BLaER1 (cell line): ENCODE results near the gene PABPN1.
"Not testable (repeated sequence)": the region's sequence is repeated elsewhere in the genome, so short reads cannot be mapped to it uniquely, and the experiment has no call there.

Experiments used
- H3K27ac ChIP-seq: shearing (Covaris generic); formaldehyde crosslinking; 2 replicates; pipeline ENCODE4 v1.8.1; 2022
- H3K27me3 ChIP-seq: shearing (Covaris generic); formaldehyde crosslinking; 2 replicates; pipeline ENCODE4 v1.8.1; 2022
- H3K36me3 ChIP-seq: shearing (Covaris generic); formaldehyde crosslinking; 2 replicates; pipeline ENCODE4 v1.8.1; 2022
- H3K4me1 ChIP-seq: shearing (Covaris generic); formaldehyde crosslinking; 2 replicates; pipeline ENCODE4 v1.8.1; 2022
- H3K4me2 ChIP-seq: shearing (Covaris generic); formaldehyde crosslinking; 2 replicates; pipeline ENCODE4 v1.8.1; 2022
- H3K4me3 ChIP-seq: shearing (Covaris generic); formaldehyde crosslinking; 2 replicates; pipeline ENCODE4 v1.8.1; 2022
- H3K9ac ChIP-seq: shearing (Covaris generic); formaldehyde crosslinking; 2 replicates; pipeline ENCODE4 v1.8.1; 2022
- H3K9me3 ChIP-seq: shearing (Covaris generic); formaldehyde crosslinking; 2 replicates; pipeline ENCODE4 v1.8.1; 2022
- H4K20me1 ChIP-seq: shearing (Covaris generic); formaldehyde crosslinking; 2 replicates; pipeline ENCODE4 v1.8.1; 2022
- Cebpa-rat ChIP-seq: shearing (Covaris generic); IDR thresholded peaks from 2 replicates; pipeline ENCODE4 v1.8.1; 2022

The PABPN1 gene

GRCh38 chr14:23316300-23316699, 5.0 kb upstream of the PABPN1 start:
- Histone ChIP-seq H3K4me2 (no peak overlapping the region), H3K27ac (no peak overlapping the region), H4K20me1 (no peaks in the 10 kb centered on the region), H3K9me3 (no peaks in the 10 kb centered on the region), H3K27me3 (no peaks in the 10 kb centered on the region), H3K36me3 (peaks cover 11% of the 10 kb centered on the region), H3K9ac (no peak overlapping the region), H3K4me3 (no peak overlapping the region), H3K4me1 (peaks cover 10% of the 10 kb centered on the region)
- TF ChIP-seq Cebpa-rat, result no peak

DNA sequence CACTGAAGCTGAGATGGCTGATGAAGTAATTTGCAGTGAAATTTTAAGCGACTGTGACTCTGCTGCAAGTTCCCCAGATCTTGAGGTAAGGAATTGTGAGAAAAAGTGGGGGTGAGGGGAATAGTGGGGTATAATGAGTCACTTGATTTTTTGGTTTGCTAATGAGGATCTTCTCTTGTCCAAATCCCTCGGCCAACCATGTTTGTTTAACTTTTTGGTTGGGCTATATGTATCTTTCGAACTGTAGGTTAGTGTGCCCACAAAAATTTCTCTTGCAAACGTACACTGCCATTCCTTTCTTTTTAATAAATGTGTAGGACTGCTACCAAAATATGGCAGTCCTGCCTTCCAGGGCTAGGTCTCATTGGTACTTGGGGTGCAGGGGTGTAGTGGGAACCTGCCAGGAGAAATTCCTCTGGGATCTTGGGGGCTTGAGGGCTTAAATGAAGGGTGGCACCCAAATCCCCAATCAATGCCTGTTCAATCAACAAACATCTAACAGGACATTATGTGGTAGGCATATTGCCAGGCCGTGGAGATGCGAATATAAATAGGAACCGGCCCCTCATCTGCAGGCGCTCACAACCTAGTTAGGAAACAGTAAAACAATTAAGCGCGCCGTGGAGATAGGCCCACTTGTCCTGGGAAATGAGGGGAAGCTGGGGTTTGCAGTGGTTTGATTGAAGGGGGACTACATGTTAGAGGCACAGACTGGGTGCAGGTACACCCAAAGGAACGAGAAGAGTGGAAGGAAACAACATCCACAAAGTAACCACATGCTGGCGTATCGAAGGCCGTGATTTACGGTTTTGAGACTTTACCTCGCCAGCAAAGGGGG, 1.3 kb upstream of the PABPN1 start:
- H3K4me3 ChIP-seq, result peak overlapping the region; percentile 62
- peaks cover 30% of the 10 kb centered on the region for H4K20me1 ChIP-seq
- no peaks in the 10 kb centered on the region for H3K27me3 ChIP-seq
- peak overlapping the region; percentile 86 for H3K27ac ChIP-seq
- peaks cover 34% of the 10 kb centered on the region for H3K4me1 ChIP-seq
- peaks cover 28% of the 10 kb centered on the region for H3K36me3 ChIP-seq
- H3K9ac ChIP-seq, result peak overlapping the region; percentile 63
- peak overlapping the region; percentile 82 for H3K4me2 ChIP-seq
- no peaks in the 10 kb centered on the region for H3K9me3 ChIP-seq
- no peak for TF ChIP-seq Cebpa-rat

DNA sequence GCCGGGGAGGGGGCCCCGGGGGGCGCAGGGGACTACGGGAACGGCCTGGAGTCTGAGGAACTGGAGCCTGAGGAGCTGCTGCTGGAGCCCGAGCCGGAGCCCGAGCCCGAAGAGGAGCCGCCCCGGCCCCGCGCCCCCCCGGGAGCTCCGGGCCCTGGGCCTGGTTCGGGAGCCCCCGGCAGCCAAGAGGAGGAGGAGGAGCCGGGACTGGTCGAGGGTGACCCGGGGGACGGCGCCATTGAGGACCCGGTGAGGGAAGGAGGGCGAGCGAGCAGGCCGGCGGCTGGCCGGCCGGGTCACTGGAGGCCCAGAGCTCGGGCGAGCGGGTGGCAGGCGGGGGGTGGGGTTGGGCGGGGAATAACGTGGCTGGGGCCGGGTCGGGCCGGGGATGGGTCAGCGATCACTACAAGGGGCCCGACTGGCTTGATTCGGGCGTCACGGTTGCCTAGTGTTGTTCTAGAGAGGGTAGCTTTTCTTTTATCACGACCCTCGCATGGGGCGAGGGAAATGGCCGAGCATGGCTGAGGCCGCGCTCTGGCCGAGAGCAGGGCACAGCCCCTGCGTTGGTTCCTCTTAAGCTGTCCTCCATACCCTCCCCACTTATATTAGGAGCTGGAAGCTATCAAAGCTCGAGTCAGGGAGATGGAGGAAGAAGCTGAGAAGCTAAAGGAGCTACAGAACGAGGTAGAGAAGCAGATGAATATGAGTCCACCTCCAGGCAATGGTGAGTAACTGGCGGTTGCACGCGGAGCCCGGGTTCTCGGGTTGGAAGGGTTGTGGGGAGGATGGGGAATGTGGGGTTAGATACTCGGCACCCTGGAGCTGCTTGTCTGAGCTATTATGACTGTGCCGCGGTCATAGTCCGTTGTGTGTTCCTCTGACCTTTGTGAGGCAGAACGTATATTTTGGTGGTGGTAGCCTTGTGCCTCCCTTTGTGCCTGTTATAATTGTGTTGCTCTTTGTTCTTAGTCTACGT, 603 bp downstream of the PABPN1 start:
- peak overlapping the region; percentile 96 for H3K9ac ChIP-seq
- no peaks in the 10 kb centered on the region for H3K27me3 ChIP-seq
- H4K20me1 ChIP-seq, result peaks cover 46% of the 10 kb centered on the region
- peak overlapping the region; percentile 96 for H3K27ac ChIP-seq
- no peak for TF ChIP-seq Cebpa-rat
- peaks cover 36% of the 10 kb centered on the region for H3K4me1 ChIP-seq
- H3K4me2 ChIP-seq, result peak overlapping the region; percentile 91
- peak overlapping the region; percentile 82 for H3K4me3 ChIP-seq
- peaks cover 43% of the 10 kb centered on the region for H3K36me3 ChIP-seq
- no peaks in the 10 kb centered on the region for H3K9me3 ChIP-seq

- peak overlapping the region; percentile 91 for H3K4me2 ChIP-seq
- peaks cover 48% of the 10 kb centered on the region for H4K20me1 ChIP-seq
- no peak for TF ChIP-seq Cebpa-rat
- peak overlapping the region; percentile 96 for H3K27ac ChIP-seq
- peaks cover 40% of the 10 kb centered on the region for H3K36me3 ChIP-seq
- H3K9me3 ChIP-seq, result no peaks in the 10 kb centered on the region
- peak overlapping the region; percentile 82 for H3K4me3 ChIP-seq
- H3K4me1 ChIP-seq, result peaks cover 36% of the 10 kb centered on the region
- peak overlapping the region; percentile 96 for H3K9ac ChIP-seq
- no peaks in the 10 kb centered on the region for H3K27me3 ChIP-seq
Observed at GRCh38 chr14:23322568-23323517, 1.6 kb downstream of the PABPN1 start.

DNA sequence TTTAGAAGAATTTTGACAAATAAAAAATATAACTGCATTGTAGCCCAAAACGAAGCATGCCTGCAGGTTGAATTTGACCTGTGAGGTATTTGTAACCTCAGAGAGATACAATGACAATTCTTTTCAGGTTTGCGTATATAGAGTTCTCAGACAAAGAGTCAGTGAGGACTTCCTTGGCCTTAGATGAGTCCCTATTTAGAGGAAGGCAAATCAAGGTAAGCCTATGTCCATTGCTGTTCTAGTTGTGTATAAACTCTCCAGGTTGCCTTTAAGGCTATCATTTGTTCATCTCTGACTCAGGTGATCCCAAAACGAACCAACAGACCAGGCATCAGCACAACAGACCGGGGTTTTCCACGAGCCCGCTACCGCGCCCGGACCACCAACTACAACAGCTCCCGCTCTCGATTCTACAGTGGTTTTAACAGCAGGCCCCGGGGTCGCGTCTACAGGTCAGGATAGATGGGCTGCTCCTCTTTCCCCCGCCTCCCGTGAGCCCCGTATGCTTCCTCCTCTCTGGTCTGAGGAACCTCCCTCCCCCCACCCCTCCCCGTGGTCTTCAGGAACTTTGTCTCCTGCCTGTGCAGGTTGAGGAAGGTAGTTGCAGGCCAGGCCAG, 2.7 kb downstream of the PABPN1 start:
- H3K36me3 ChIP-seq, result peaks cover 40% of the 10 kb centered on the region
- H3K9ac ChIP-seq, result peak overlapping the region; percentile 47; the same call in 1 of the 2 replicates
- no peak overlapping the region for H3K27ac ChIP-seq
- no peaks in the 10 kb centered on the region for H3K27me3 ChIP-seq
- peak overlapping the region; percentile 91 for H3K4me2 ChIP-seq
- no peak overlapping the region for H3K4me3 ChIP-seq
- peaks cover 48% of the 10 kb centered on the region for H4K20me1 ChIP-seq
- H3K4me1 ChIP-seq, result peaks cover 36% of the 10 kb centered on the region
- TF ChIP-seq Cebpa-rat, result no peak
- no peaks in the 10 kb centered on the region for H3K9me3 ChIP-seq

GRCh38 chr14:23324455-23324846, 3.2 kb downstream of the PABPN1 start:
- Histone ChIP-seq H3K9me3 (no peaks in the 10 kb centered on the region), H3K27me3 (no peaks in the 10 kb centered on the region), H3K4me3 (no peak overlapping the region), H3K4me2 (peak overlapping the region; percentile 91), H3K36me3 (peaks cover 40% of the 10 kb centered on the region), H4K20me1 (peaks cover 48% of the 10 kb centered on the region), H3K27ac (no peak overlapping the region), H3K9ac (peak overlapping the region; percentile 47), H3K4me1 (peaks cover 36% of the 10 kb centered on the region)
- TF ChIP-seq Cebpa-rat, result no peak

GRCh38 chr14:23324993-23325392, 3.7 kb downstream of the PABPN1 start:
- peak overlapping the region; percentile 91 for H3K4me2 ChIP-seq
- no peak overlapping the region for H3K4me3 ChIP-seq
- peak overlapping the region; percentile 47; the same call in 1 of the 2 replicates for H3K9ac ChIP-seq
- TF ChIP-seq Cebpa-rat, result no peak
- H3K36me3 ChIP-seq, result peaks cover 40% of the 10 kb centered on the region
- H3K4me1 ChIP-seq, result peaks cover 34% of the 10 kb centered on the region
- no peaks in the 10 kb centered on the region for H3K27me3 ChIP-seq
- H4K20me1 ChIP-seq, result peaks cover 48% of the 10 kb centered on the region
- H3K9me3 ChIP-seq, result no peaks in the 10 kb centered on the region
- H3K27ac ChIP-seq, result no peak overlapping the region

GRCh38 chr14:23325746-23326145, 4.5 kb downstream of the PABPN1 start:
- not testable (repeated sequence) for H3K4me2 ChIP-seq, H3K27me3 ChIP-seq, H3K9me3 ChIP-seq, H3K9ac ChIP-seq, H3K27ac ChIP-seq, H3K4me3 ChIP-seq
- Histone ChIP-seq H3K4me1 (peaks cover 26% of the 10 kb centered on the region), H3K36me3 (peaks cover 40% of the 10 kb centered on the region), H4K20me1 (peaks cover 48% of the 10 kb centered on the region)
